Suprapubic skin (tissue), 3 donors: ENCODE measurements around the gene PDK1.

Source experiments
- POLR2A ChIP-seq, 2 donors: fragments of 450-650 bp; IDR thresholded peaks; one replicate each; pipeline ENCODE4 v1.6.1; 2017; ENCODE audit warnings: antibody characterized with exemption in 2 of 2, mild to moderate bottlenecking in 2 of 2, moderate library complexity in 2 of 2
- TF ChIP-seq, protein P1 (sequence below), 2 donors: fragments of 200-600 bp in 1 of 2; fragments of 450-650 bp in 1 of 2; sonication (generic) in 1 of 2; IDR thresholded peaks; one replicate each; pipeline ENCODE4 v1.5.1; 2016 to 2019; ENCODE audit warnings: antibody characterized with exemption in 2 of 2, mild to moderate bottlenecking in 1 of 2, moderate library complexity in 1 of 2

DNA sequence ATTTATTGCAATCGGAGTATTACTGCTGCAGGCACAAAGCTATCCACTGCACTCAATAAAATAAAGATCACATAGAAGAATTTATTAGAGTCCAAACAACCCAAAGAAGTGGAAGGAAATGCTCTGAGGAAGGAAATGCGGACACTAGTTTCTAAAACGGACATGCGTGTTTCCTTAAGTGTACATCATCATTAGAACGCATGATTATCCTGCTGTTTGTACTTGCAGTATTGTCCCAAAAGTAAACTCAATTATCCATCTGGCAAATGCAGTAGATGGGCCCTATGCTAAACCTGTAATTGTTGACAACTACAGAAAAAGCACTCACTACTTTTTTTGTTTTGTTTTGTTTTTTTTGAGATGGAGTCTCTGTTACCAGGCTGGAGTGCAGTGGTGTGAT is 53.6 kb downstream of the PDK1 start:
- TF ChIP-seq, protein P1, sequence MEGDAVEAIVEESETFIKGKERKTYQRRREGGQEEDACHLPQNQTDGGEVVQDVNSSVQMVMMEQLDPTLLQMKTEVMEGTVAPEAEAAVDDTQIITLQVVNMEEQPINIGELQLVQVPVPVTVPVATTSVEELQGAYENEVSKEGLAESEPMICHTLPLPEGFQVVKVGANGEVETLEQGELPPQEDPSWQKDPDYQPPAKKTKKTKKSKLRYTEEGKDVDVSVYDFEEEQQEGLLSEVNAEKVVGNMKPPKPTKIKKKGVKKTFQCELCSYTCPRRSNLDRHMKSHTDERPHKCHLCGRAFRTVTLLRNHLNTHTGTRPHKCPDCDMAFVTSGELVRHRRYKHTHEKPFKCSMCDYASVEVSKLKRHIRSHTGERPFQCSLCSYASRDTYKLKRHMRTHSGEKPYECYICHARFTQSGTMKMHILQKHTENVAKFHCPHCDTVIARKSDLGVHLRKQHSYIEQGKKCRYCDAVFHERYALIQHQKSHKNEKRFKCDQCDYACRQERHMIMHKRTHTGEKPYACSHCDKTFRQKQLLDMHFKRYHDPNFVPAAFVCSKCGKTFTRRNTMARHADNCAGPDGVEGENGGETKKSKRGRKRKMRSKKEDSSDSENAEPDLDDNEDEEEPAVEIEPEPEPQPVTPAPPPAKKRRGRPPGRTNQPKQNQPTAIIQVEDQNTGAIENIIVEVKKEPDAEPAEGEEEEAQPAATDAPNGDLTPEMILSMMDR (IDR thresholded peaks at IDR 0.05) = no peak
- no peak for TF ChIP-seq POLR2A (IDR thresholded peaks at IDR 0.05)
